Liver (tissue), 9 donors: ENCODE data around the gene MISP3. TPM values are rescaled to one million over a fixed set of nuclear protein-coding genes. Genes with fewer than 3 reads are reported as not detected.

ENCODE experiments used
- DNase-seq: peaks from one replicate; pipeline ENCODE4 v3.0.0-alpha.2; 2017; ENCODE audit warnings: low spot score
- H3K27ac ChIP-seq, 2 donors: one replicate each; pipeline ENCODE4 v1.7.0; 2013; ENCODE audit warnings: inconsistent platforms in 2 of 2, low read length in 2 of 2, control low read depth in 1 of 2, low read depth in 1 of 2, mild to moderate bottlenecking in 1 of 2
- H3K27me3 ChIP-seq, 4 donors: one replicate each; pipeline versions ENCODE4 v1.6.1 to v1.7.0; 2013; ENCODE audit warnings: low read length in 3 of 4, inconsistent platforms in 1 of 4, mild to moderate bottlenecking in 1 of 4, moderate library complexity in 1 of 4; ENCODE audit not compliant: control insufficient read depth in 4 of 4, insufficient read depth in 4 of 4
- H3K36me3 ChIP-seq, 4 donors: one replicate each; pipeline versions ENCODE4 v1.6.1 to v1.7.0; 2013; ENCODE audit warnings: low read length in 3 of 4, mild to moderate bottlenecking in 3 of 4, low read depth in 1 of 4, moderate library complexity in 1 of 4; ENCODE audit not compliant: control insufficient read depth in 4 of 4, insufficient read depth in 3 of 4
- H3K4me1 ChIP-seq, 4 donors: one replicate each; pipeline versions ENCODE4 v1.6.1 to v1.7.0; 2013; ENCODE audit warnings: low read length in 3 of 4, mild to moderate bottlenecking in 3 of 4, moderate library complexity in 1 of 4; ENCODE audit not compliant: control insufficient read depth in 4 of 4, insufficient read depth in 4 of 4
- H3K4me3 ChIP-seq, 3 donors: one replicate each; pipeline versions ENCODE4 v1.6.1 to v1.7.0; 2013; ENCODE audit warnings: low read length in 3 of 3, control low read depth in 1 of 3, low read depth in 1 of 3, mild to moderate bottlenecking in 1 of 3
- H3K9ac ChIP-seq, 2 donors: one replicate each; pipeline ENCODE4 v1.7.0; 2013; ENCODE audit warnings: low read length in 2 of 2, mild to moderate bottlenecking in 2 of 2, moderate library complexity in 2 of 2, control low read depth in 1 of 2, low read depth in 1 of 2
- H3K9me3 ChIP-seq, 4 donors: one replicate each; pipeline versions ENCODE4 v1.6.1 to v1.7.0; 2013; ENCODE audit warnings: low read length in 3 of 4; ENCODE audit not compliant: control insufficient read depth in 4 of 4
- ATF3 ChIP-seq: IDR thresholded peaks from 2 replicates; pipeline ENCODE4 v1.6.1; 2016; ENCODE audit warnings: antibody characterized with exemption
- CTCF ChIP-seq: fragments of 150-350 bp; IDR thresholded peaks from 2 replicates; pipeline ENCODE4 v1.5.1; 2017; ENCODE audit warnings: improper control_type of control experiment, low read depth, low read length; ENCODE audit not compliant: missing input control
- EGR1 ChIP-seq, 2 donors: IDR thresholded peaks; 2 replicates each; pipeline ENCODE4 v1.6.1; 2016 to 2018; ENCODE audit warnings: antibody characterized with exemption in 2 of 2, low read depth in 2 of 2
- FOXA1 ChIP-seq: IDR thresholded peaks from 2 replicates; pipeline ENCODE4 v1.6.1; 2016; ENCODE audit warnings: antibody characterized with exemption
- FOXA2 ChIP-seq: IDR thresholded peaks from 2 replicates; pipeline ENCODE4 v1.6.1; 2016; ENCODE audit warnings: antibody characterized with exemption
- GABPA ChIP-seq, 2 donors: IDR thresholded peaks in 1 of 2; conservative IDR thresholded peaks in 1 of 2; 2 replicates each; pipeline ENCODE4 v1.6.1; 2016; ENCODE audit warnings: antibody characterized with exemption in 2 of 2, mild to moderate bottlenecking in 1 of 2, moderate library complexity in 1 of 2
- HNF4A ChIP-seq, 2 donors: conservative IDR thresholded peaks; 2 replicates each; pipeline ENCODE4 v1.6.1; 2016; ENCODE audit warnings: antibody characterized with exemption in 2 of 2, mild to moderate bottlenecking in 2 of 2
- HNF4G ChIP-seq: IDR thresholded peaks from 2 replicates; pipeline ENCODE4 v1.6.1; 2016; ENCODE audit warnings: antibody characterized with exemption
- JUND ChIP-seq, 2 donors: IDR thresholded peaks; 2 replicates each; pipeline ENCODE4 v1.6.1; 2016; ENCODE audit warnings: antibody characterized with exemption in 2 of 2
- NR2F2 ChIP-seq: IDR thresholded peaks from 2 replicates; pipeline ENCODE4 v1.6.1; 2016; ENCODE audit warnings: antibody characterized with exemption
- RAD21 ChIP-seq, 2 donors: IDR thresholded peaks; 2 replicates each; pipeline ENCODE4 v1.6.1; 2016; ENCODE audit warnings: antibody characterized with exemption in 2 of 2, mild to moderate bottlenecking in 2 of 2
- RXRA ChIP-seq, 2 donors: IDR thresholded peaks; 2 replicates each; pipeline ENCODE4 v1.6.1; 2017 to 2018; ENCODE audit warnings: antibody characterized with exemption in 2 of 2, mild to moderate bottlenecking in 1 of 2
- SP1 ChIP-seq: IDR thresholded peaks from 2 replicates; pipeline ENCODE4 v1.6.1; 2018; ENCODE audit warnings: antibody characterized with exemption, mild to moderate bottlenecking
- TAF1 ChIP-seq: conservative IDR thresholded peaks from 2 replicates; pipeline ENCODE4 v1.6.1; 2016; ENCODE audit warnings: antibody characterized with exemption, mild to moderate bottlenecking
- YY1 ChIP-seq: IDR thresholded peaks from 2 replicates; pipeline ENCODE4 v1.6.1; 2016; ENCODE audit warnings: antibody characterized with exemption, mild to moderate bottlenecking
- ZBTB33 ChIP-seq: IDR thresholded peaks from 2 replicates; pipeline ENCODE4 v1.6.1; 2016; ENCODE audit warnings: antibody characterized with exemption
- WGBS: extraction: QIAGEN DNeasy Blood & Tissue Kit; methylation state at CpG from one replicate; pipeline ENCODE4 v1.1.7; 2013; 5-methylcytosine and 5-hydroxymethylcytosine counted together
- polyA plus RNA-seq, 2 donors: library from polyadenylated mRNA; stranded (reverse) in 1 of 2; unstranded in 1 of 2; fragments of 200-250 nt in 1 of 2; fragments of >200 nt in 1 of 2; fragmentation: Nextera tagmentation in 1 of 2; extraction: Ambion mirVana in 1 of 2; gene quantifications; one replicate each; pipeline versions ENCODE4 v1.2.1 to v1.2.3, GENCODE V29; 2013 to 2015
- total RNA-seq, 2 donors: library from RNA; depleted of rRNA; stranded (reverse); fragments of >200 nt; gene quantifications; one replicate each; pipeline ENCODE4 v1.2.3, GENCODE V29; 2014
- TF ChIP-seq, protein P1 (sequence below): IDR thresholded peaks from 2 replicates; pipeline ENCODE4 v1.6.1; 2016; ENCODE audit warnings: antibody characterized with exemption
- TF ChIP-seq, protein P2 (sequence below): IDR thresholded peaks from 2 replicates; pipeline ENCODE4 v1.6.1; 2016; ENCODE audit warnings: antibody characterized with exemption, mild to moderate bottlenecking
- donor health status: healthy.
- donor health status: healthy.
- donor health status: healthy.
- donor health status: healthy.
- donor health status: healthy.

MISP3 gene
- total and polyA plus RNA-seq, 4 donors, result 0.28 to 3.9 (median 2.8) TPM

DNA sequence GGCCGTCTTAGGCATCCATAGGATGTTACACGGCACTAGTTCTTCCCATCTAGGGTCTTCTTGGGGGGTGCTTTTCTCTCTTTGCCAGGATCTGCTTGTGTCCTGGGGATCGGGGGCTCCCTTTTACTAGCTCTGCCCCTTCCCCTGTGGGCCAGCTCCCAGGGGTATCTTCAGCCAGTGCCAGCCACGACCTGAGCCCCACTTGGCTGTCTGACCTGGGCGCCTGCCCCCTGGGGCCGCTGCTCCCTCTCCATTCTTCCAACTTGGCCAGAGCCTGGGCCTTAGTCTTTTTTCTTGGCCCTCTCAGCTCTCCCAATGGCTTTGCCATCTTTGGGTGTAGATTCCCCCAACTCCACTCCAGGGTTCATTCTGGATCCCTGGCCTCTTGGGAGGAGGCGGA, 41.9 kb downstream of the MISP3 start:
- TF ChIP-seq RXRA (IDR thresholded peaks at IDR 0.05), result no peak
- no peak for TF ChIP-seq RAD21 (IDR thresholded peaks at IDR 0.05)
- TF ChIP-seq, protein P1, sequence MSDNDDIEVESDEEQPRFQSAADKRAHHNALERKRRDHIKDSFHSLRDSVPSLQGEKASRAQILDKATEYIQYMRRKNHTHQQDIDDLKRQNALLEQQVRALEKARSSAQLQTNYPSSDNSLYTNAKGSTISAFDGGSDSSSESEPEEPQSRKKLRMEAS, result no peak
- no peak for TF ChIP-seq ATF3
- TF ChIP-seq ZBTB33, result no peak
- TF ChIP-seq EGR1 (IDR thresholded peaks at IDR 0.05; ENCODE audit: low read depth in 2 of 2), result no peak
- TF ChIP-seq SP1, result no peak
- TF ChIP-seq NR2F2, result no peak
- no peak for TF ChIP-seq GABPA (IDR thresholded peaks at IDR 0.05 in 1 of 2, conservative IDR thresholded peaks at IDR 0.05 in 1 of 2)
- no peak for TF ChIP-seq HNF4A (conservative IDR thresholded peaks at IDR 0.05)
- TF ChIP-seq YY1, result no peak
- no peak for TF ChIP-seq FOXA1
- no peak for TF ChIP-seq HNF4G
- TF ChIP-seq, protein P2, sequence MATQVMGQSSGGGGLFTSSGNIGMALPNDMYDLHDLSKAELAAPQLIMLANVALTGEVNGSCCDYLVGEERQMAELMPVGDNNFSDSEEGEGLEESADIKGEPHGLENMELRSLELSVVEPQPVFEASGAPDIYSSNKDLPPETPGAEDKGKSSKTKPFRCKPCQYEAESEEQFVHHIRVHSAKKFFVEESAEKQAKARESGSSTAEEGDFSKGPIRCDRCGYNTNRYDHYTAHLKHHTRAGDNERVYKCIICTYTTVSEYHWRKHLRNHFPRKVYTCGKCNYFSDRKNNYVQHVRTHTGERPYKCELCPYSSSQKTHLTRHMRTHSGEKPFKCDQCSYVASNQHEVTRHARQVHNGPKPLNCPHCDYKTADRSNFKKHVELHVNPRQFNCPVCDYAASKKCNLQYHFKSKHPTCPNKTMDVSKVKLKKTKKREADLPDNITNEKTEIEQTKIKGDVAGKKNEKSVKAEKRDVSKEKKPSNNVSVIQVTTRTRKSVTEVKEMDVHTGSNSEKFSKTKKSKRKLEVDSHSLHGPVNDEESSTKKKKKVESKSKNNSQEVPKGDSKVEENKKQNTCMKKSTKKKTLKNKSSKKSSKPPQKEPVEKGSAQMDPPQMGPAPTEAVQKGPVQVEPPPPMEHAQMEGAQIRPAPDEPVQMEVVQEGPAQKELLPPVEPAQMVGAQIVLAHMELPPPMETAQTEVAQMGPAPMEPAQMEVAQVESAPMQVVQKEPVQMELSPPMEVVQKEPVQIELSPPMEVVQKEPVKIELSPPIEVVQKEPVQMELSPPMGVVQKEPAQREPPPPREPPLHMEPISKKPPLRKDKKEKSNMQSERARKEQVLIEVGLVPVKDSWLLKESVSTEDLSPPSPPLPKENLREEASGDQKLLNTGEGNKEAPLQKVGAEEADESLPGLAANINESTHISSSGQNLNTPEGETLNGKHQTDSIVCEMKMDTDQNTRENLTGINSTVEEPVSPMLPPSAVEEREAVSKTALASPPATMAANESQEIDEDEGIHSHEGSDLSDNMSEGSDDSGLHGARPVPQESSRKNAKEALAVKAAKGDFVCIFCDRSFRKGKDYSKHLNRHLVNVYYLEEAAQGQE, result no peak
- no peak for TF ChIP-seq JUND (IDR thresholded peaks at IDR 0.05)
- Histone ChIP-seq H3K27me3 (no peaks in the 10 kb centered on the region), H3K4me3 (no peak overlapping the region), H3K9me3 (no peaks in the 10 kb centered on the region), H3K9ac (no peak overlapping the region), H3K36me3 (no peaks in the 10 kb centered on the region), H3K4me1 (peaks cover 15 to 67% (median 57%) of the 10 kb centered on the region in 4 donors), H3K27ac (peak overlapping the region; percentile 88 to 97)
- DNase-seq, result no peak
- 92% methylated on average over 7 of the region's 7 CpGs for WGBS

DNA sequence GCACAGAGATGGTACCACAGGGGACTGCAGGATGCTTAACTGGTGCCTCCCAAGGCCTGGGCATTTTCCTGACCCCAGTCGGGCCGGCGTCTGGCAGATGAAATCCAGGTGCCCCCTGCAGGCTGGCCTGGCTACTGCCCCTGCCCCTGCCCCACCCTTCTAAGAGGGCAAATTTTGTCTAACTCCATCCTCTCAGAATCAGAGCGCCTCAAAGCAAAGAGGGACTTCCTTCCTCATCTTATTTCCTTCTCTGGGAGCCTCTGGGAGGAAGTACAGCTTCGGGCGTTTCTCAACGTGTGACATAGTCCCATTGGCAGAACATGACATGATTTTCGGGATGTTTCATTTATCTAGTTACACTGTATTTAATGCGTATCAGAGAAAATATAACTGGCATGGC, 42.3 kb downstream of the MISP3 start:
- no peaks in the 10 kb centered on the region for H3K27me3 ChIP-seq
- peaks cover 15 to 72% (median 60%) of the 10 kb centered on the region in 4 donors for H3K4me1 ChIP-seq
- TF ChIP-seq CTCF (peak; percentile 50), RXRA (IDR thresholded peaks at IDR 0.05) (peak in 1 of 2 donors; percentile 16), NR2F2 (no peak), EGR1 (IDR thresholded peaks at IDR 0.05; ENCODE audit: low read depth in 2 of 2) (peak; percentile 27 to 41), RAD21 (IDR thresholded peaks at IDR 0.05) (peak; percentile 63 to 76), JUND (IDR thresholded peaks at IDR 0.05) (no peak), HNF4A (conservative IDR thresholded peaks at IDR 0.05) (no peak), FOXA2 (no peak), HNF4G (no peak), TAF1 (no peak)
- TF ChIP-seq, protein P1, result peak; percentile 57
- H3K4me3 ChIP-seq, result no peak overlapping the region
- WGBS, result 32% methylated on average over 9 of the region's 9 CpGs
- no peak overlapping the region for H3K9ac ChIP-seq
- H3K27ac ChIP-seq, result peak overlapping the region; percentile 88 to 97
- H3K9me3 ChIP-seq, result no peaks in the 10 kb centered on the region
- DNase-seq, result no peak
- H3K36me3 ChIP-seq, result no peaks in the 10 kb centered on the region
